Amygdala (tissue), 56 donors: ENCODE measurements around the gene MRPL34.

Source experiments
- DNase-seq, 56 donors: peaks; one replicate each; lab custom pipeline; 2025; lab: John Stamatoyannopoulos, UW

Gene MRPL34

GRCh38 chr19:17307876-17308377, 2.3 kb downstream of the MRPL34 start:
- DNase-seq: no peak

- peak; percentile 68 to 100 (median 98) for DNase-seq
Measured at GRCh38 chr19:17309198-17309964, 3.7 kb downstream of the MRPL34 start, which contains the start of gene DDA1. DDA1 (plus strand) TSS chr19:17309563; CDS start chr19:17309655, 92 bp downstream.

GRCh38 chr19:17309965-17310461, 4.3 kb downstream of the MRPL34 start:
- peak in 3 of 56 donors; percentile 32 to 48 (median 43) for DNase-seq

GRCh38 chr19:17311455-17312188, 6.0 kb downstream of the MRPL34 start:
- DNase-seq: no peak

GRCh38 chr19:17312189-17313113, 6.8 kb downstream of the MRPL34 start:
- DNase-seq: no peak

- no peak for DNase-seq
Measured at GRCh38 chr19:17314007-17314593, 8.4 kb downstream of the MRPL34 start.

GRCh38 chr19:17318966-17319365, 13.3 kb downstream of the MRPL34 start:
- no peak for DNase-seq

GRCh38 chr19:17319473-17320238, 14.0 kb downstream of the MRPL34 start:
- DNase-seq: no peak

GRCh38 chr19:17320435-17320834, 14.8 kb downstream of the MRPL34 start:
- no peak for DNase-seq

- no peak for DNase-seq
Measured at GRCh38 chr19:17321655-17322489, 16.2 kb downstream of the MRPL34 start.

GRCh38 chr19:17322854-17323253, 17.2 kb downstream of the MRPL34 start:
- DNase-seq: peak in 34 of 56 donors; percentile 6 to 74 (median 34)

GRCh38 chr19:17323300-17323963, 17.8 kb downstream of the MRPL34 start:
- DNase-seq: no peak

- peak in 1 of 56 donors; percentile 32 for DNase-seq
Measured at GRCh38 chr19:17323964-17324332, 18.3 kb downstream of the MRPL34 start.

GRCh38 chr19:17324357-17325114, 18.9 kb downstream of the MRPL34 start:
- no peak for DNase-seq

GRCh38 chr19:17325133-17325532, 19.5 kb downstream of the MRPL34 start:
- DNase-seq: peak in 4 of 56 donors; percentile 10 to 31 (median 26)

GRCh38 chr19:17325881-17326594, 20.4 kb downstream of the MRPL34 start:
- peak in 48 of 56 donors; percentile 17 to 84 (median 50) for DNase-seq
